Liver (tissue), 3 donors: ENCODE measurements around the gene NPAS2.

Source experiments
- CTCF ChIP-seq: fragments of 150-350 bp; IDR thresholded peaks from 2 replicates; pipeline ENCODE4 v1.5.1; 2017; ENCODE audit warnings: improper control_type of control experiment, low read depth, low read length; ENCODE audit not compliant: missing input control
- EGR1 ChIP-seq, 2 donors: IDR thresholded peaks; 2 replicates each; pipeline ENCODE4 v1.6.1; 2016 to 2018; ENCODE audit warnings: antibody characterized with exemption in 2 of 2, low read depth in 2 of 2
- JUND ChIP-seq, 2 donors: IDR thresholded peaks; 2 replicates each; pipeline ENCODE4 v1.6.1; 2016; ENCODE audit warnings: antibody characterized with exemption in 2 of 2
- MAX ChIP-seq: IDR thresholded peaks from 2 replicates; pipeline ENCODE4 v1.6.1; 2016; ENCODE audit warnings: antibody characterized with exemption
- RAD21 ChIP-seq, 2 donors: IDR thresholded peaks; 2 replicates each; pipeline ENCODE4 v1.6.1; 2016; ENCODE audit warnings: antibody characterized with exemption in 2 of 2, mild to moderate bottlenecking in 2 of 2
- SP1 ChIP-seq: IDR thresholded peaks from 2 replicates; pipeline ENCODE4 v1.6.1; 2018; ENCODE audit warnings: antibody characterized with exemption, mild to moderate bottlenecking
- TAF1 ChIP-seq: conservative IDR thresholded peaks from 2 replicates; pipeline ENCODE4 v1.6.1; 2016; ENCODE audit warnings: antibody characterized with exemption, mild to moderate bottlenecking
- TF ChIP-seq, protein P1 (sequence below): IDR thresholded peaks from 2 replicates; pipeline ENCODE4 v1.6.1; 2016; ENCODE audit warnings: antibody characterized with exemption, mild to moderate bottlenecking
- TF ChIP-seq, protein P2 (sequence below): IDR thresholded peaks from 2 replicates; pipeline ENCODE4 v1.6.1; 2016; ENCODE audit warnings: antibody characterized with exemption
- donor health status: healthy.
- donor health status: healthy.

DNA sequence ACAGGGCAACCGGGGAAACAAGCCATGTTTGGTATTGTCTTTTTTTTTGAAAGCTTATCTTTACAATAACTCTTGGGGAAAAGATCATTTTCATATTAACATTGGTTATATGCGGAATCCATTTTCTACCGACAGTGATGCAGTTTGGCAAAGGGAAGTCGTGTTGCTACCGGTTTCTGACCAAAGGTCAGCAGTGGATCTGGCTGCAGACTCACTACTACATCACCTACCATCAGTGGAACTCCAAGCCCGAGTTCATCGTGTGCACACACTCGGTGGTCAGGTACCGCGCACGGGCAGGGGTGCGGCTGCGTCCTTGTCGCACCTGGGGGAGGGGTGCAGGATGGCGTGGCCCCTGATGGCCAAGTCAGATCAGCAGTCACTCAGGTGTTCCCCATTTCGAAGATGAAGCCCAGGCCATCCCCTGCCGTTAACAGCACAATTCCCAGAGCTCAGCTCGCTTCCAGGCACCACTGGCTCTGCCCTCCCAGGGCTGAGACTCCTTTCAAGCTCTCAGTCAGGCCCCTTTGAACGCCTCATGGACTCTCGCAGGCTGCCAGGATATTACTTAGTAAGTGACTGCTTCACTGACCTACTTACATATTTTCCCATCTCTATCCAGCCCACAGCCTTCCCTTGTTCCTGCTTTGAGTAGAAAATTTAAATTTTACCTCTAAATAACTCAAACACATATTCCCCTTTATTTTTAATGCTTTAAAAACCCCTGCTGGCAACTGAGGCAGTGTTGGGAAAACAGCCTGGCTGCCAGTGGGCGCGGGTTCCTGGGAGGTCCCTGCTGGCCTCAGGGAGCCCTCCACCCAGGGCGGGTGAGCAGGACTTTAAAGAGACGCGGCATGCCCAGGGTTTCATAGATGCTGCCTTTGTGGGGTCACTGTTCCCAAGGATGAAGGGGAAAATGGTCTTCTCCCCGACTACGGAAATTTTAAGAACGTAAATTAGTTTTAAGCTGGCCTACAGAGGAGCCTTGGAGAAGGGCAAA is 148.5 kb downstream of the NPAS2 start:
- no peak for TF ChIP-seq CTCF
- TF ChIP-seq EGR1 (IDR thresholded peaks at IDR 0.05; ENCODE audit: low read depth in 2 of 2): no peak
- TF ChIP-seq JUND (IDR thresholded peaks at IDR 0.05): no peak
- TF ChIP-seq, protein P1, sequence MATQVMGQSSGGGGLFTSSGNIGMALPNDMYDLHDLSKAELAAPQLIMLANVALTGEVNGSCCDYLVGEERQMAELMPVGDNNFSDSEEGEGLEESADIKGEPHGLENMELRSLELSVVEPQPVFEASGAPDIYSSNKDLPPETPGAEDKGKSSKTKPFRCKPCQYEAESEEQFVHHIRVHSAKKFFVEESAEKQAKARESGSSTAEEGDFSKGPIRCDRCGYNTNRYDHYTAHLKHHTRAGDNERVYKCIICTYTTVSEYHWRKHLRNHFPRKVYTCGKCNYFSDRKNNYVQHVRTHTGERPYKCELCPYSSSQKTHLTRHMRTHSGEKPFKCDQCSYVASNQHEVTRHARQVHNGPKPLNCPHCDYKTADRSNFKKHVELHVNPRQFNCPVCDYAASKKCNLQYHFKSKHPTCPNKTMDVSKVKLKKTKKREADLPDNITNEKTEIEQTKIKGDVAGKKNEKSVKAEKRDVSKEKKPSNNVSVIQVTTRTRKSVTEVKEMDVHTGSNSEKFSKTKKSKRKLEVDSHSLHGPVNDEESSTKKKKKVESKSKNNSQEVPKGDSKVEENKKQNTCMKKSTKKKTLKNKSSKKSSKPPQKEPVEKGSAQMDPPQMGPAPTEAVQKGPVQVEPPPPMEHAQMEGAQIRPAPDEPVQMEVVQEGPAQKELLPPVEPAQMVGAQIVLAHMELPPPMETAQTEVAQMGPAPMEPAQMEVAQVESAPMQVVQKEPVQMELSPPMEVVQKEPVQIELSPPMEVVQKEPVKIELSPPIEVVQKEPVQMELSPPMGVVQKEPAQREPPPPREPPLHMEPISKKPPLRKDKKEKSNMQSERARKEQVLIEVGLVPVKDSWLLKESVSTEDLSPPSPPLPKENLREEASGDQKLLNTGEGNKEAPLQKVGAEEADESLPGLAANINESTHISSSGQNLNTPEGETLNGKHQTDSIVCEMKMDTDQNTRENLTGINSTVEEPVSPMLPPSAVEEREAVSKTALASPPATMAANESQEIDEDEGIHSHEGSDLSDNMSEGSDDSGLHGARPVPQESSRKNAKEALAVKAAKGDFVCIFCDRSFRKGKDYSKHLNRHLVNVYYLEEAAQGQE: no peak
- no peak for TF ChIP-seq RAD21 (IDR thresholded peaks at IDR 0.05)
- TF ChIP-seq, protein P2, sequence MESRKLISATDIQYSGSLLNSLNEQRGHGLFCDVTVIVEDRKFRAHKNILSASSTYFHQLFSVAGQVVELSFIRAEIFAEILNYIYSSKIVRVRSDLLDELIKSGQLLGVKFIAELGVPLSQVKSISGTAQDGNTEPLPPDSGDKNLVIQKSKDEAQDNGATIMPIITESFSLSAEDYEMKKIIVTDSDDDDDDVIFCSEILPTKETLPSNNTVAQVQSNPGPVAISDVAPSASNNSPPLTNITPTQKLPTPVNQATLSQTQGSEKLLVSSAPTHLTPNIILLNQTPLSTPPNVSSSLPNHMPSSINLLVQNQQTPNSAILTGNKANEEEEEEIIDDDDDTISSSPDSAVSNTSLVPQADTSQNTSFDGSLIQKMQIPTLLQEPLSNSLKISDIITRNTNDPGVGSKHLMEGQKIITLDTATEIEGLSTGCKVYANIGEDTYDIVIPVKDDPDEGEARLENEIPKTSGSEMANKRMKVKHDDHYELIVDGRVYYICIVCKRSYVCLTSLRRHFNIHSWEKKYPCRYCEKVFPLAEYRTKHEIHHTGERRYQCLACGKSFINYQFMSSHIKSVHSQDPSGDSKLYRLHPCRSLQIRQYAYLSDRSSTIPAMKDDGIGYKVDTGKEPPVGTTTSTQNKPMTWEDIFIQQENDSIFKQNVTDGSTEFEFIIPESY: no peak
- no peak for TF ChIP-seq SP1
- no peak for TF ChIP-seq MAX
- TF ChIP-seq TAF1: no peak
